ENCODE data around the gene ADAMTSL2. TPM values are rescaled to one million over a fixed set of nuclear protein-coding genes. Genes with fewer than 3 reads are reported as not detected.

The ADAMTSL2 gene
- polyA plus RNA-seq, 2 of the 4 experiments (the other 2 are of a cell fraction) = not detected

GRCh38 chr9:133487331-133487725 lies 47.2 kb upstream of the ADAMTSL2 start:
- 77% methylated on average over 7 of the region's 8 CpGs for whole genome bisulfite sequencing (ENCODE audit: missing lambda C conversion rate)
- no peak for TF ChIP-seq RNF2 (IDR thresholded peaks at IDR 0.05; ENCODE audit: borderline replicate concordance, low read depth)
- TF ChIP-seq RAD21 (conservative IDR thresholded peaks at IDR 0.05 in 1 of 2, IDR thresholded peaks at IDR 0.05 in 1 of 2) = no peak
- TF ChIP-seq, protein P1, sequence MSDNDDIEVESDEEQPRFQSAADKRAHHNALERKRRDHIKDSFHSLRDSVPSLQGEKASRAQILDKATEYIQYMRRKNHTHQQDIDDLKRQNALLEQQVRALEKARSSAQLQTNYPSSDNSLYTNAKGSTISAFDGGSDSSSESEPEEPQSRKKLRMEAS (IDR thresholded peaks at IDR 0.05) = no peak
- no peak for TF ChIP-seq ZSCAN20 (CRISPR knock-in tag; IDR thresholded peaks at IDR 0.05)
- no peak for TF ChIP-seq RARB (CRISPR knock-in tag; IDR thresholded peaks at IDR 0.05)
- DNase-seq (ENCODE audit: low read depth in 1 of 2, low spot score in 1 of 2) = no peak
- ChIA-PET CTCF (interaction anchor here (0.6 to 7.6 kb wide), 32 partner anchors 9 to 510 kb away, joined by 3 to 76 read pairs (median 5); partner anchors contain the start of genes ADAMTS13, CACFD1 and SLC2A6), POLR2A (no interaction called here)
- no peak overlapping the region for H3K4me3 ChIP-seq
- no peak for ATAC-seq
- 0 out of 3 replicates have a peak, but pooled peaks cover 3% of the 10 kb centered on the region for H3K4me1 ChIP-seq
- no peak overlapping the region for H3K4me2 ChIP-seq
- no peak for FAIRE-seq
- no peak overlapping the region for H3K27ac ChIP-seq
- no peaks in the 10 kb centered on the region for H3K9me3 ChIP-seq

DNA sequence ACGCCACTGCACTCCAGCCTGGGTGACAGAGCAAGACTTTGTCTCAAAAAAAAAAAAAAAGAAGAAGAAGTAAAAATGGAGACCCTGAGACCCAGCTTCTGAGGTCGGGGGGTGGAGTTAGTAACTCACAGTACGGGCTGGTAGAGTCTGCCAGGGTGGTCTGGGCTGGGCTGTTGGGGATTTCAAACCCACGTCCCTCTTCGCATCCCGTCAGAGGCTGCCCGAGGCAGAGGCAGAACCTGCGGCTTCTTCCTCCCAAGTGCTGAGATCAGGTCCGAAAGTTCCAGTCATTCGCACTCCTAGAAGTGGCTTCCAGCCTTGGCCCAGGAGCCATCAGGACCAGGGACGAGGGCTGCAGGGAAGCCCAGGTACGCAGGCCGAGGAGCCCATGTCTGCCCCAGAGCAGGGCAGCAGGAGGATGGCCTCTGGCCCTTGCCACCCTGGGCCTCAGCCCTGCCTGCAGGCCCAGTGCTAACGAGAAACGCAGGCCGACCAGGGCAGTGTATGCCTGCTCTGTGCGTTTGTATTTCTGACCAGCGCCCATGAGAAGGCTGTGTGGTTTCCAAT lies 45.7 kb upstream of the ADAMTSL2 start:
- Histone ChIP-seq H3K4me1 (0 out of 3 replicates have a peak, but pooled peaks cover 3% of the 10 kb centered on the region), H3K4me3 (no peak overlapping the region), H3K9me3 (no peaks in the 10 kb centered on the region), H3K27ac (no peak overlapping the region), H3K4me2 (no peak overlapping the region)
- CTCF ChIA-PET = interaction anchor here (0.6 to 7.6 kb wide), 9 partner anchors 8 to 770 kb away, joined by 3 to 76 read pairs (median 10); partner anchors contain the start of genes ADAMTS13 and SLC2A6
- no peak for DNase-seq (ENCODE audit: low read depth in 1 of 2, low spot score in 1 of 2)
- WGBS (ENCODE audit: missing lambda C conversion rate) = 70% methylated on average over 15 of the region's 18 CpGs
- POLR2A ChIA-PET = no interaction called here
- no peak for FAIRE-seq
- ATAC-seq = no peak
- no peak for TF ChIP-seq HES2 (IDR thresholded peaks at IDR 0.05)
- no peak for TF ChIP-seq RNF2 (IDR thresholded peaks at IDR 0.05; ENCODE audit: borderline replicate concordance, low read depth)
- no peak for TF ChIP-seq CBX2 (IDR thresholded peaks at IDR 0.05; ENCODE audit: borderline replicate concordance, low read depth)
- TF ChIP-seq MAFK (IDR thresholded peaks at IDR 0.05; ENCODE audit: partially characterized antibody) = no peak
- TF ChIP-seq HOXB13 (CRISPR knock-in tag; IDR thresholded peaks at IDR 0.05; ENCODE audit: low read depth) = no peak
- no peak for TF ChIP-seq NR3C1 (IDR thresholded peaks at IDR 0.05)
- TF ChIP-seq ESRRA (IDR thresholded peaks at IDR 0.05; ENCODE audit: borderline replicate concordance, low read length) = no peak
- no peak for TF ChIP-seq BHLHE40 (IDR thresholded peaks at IDR 0.05; ENCODE audit: low read depth, low read length)
- TF ChIP-seq ZC3H11A (IDR thresholded peaks at IDR 0.05) = no peak
- TF ChIP-seq EHMT2 (IDR thresholded peaks at IDR 0.05; ENCODE audit: low read depth) = no peak
- no peak for TF ChIP-seq ELK1 (IDR thresholded peaks at IDR 0.05; ENCODE audit: low read depth, low read length)
- no peak for TF ChIP-seq JUNB (IDR thresholded peaks at IDR 0.05)
- TF ChIP-seq MYC (IDR thresholded peaks at IDR 0.05; ENCODE audit: borderline replicate concordance, low read length) = no peak
- TF ChIP-seq POLR2A (IDR thresholded peaks at IDR 0.05; ENCODE audit: low read length) = no peak
- TF ChIP-seq, protein P2, sequence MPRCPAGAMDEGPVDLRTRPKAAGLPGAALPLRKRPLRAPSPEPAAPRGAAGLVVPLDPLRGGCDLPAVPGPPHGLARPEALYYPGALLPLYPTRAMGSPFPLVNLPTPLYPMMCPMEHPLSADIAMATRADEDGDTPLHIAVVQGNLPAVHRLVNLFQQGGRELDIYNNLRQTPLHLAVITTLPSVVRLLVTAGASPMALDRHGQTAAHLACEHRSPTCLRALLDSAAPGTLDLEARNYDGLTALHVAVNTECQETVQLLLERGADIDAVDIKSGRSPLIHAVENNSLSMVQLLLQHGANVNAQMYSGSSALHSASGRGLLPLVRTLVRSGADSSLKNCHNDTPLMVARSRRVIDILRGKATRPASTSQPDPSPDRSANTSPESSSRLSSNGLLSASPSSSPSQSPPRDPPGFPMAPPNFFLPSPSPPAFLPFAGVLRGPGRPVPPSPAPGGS (IDR thresholded peaks at IDR 0.05) = no peak
- TF ChIP-seq, protein P3, sequence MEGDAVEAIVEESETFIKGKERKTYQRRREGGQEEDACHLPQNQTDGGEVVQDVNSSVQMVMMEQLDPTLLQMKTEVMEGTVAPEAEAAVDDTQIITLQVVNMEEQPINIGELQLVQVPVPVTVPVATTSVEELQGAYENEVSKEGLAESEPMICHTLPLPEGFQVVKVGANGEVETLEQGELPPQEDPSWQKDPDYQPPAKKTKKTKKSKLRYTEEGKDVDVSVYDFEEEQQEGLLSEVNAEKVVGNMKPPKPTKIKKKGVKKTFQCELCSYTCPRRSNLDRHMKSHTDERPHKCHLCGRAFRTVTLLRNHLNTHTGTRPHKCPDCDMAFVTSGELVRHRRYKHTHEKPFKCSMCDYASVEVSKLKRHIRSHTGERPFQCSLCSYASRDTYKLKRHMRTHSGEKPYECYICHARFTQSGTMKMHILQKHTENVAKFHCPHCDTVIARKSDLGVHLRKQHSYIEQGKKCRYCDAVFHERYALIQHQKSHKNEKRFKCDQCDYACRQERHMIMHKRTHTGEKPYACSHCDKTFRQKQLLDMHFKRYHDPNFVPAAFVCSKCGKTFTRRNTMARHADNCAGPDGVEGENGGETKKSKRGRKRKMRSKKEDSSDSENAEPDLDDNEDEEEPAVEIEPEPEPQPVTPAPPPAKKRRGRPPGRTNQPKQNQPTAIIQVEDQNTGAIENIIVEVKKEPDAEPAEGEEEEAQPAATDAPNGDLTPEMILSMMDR (IDR thresholded peaks at IDR 0.05) = no peak
- no peak for TF ChIP-seq SREBF2 (IDR thresholded peaks at IDR 0.05)
- TF ChIP-seq FOXS1 (CRISPR knock-in tag; IDR thresholded peaks at IDR 0.05) = no peak
- no peak for TF ChIP-seq PBX3 (IDR thresholded peaks at IDR 0.05)
- no peak for TF ChIP-seq PHF8 (IDR thresholded peaks at IDR 0.05; ENCODE audit: borderline replicate concordance, low read depth)
